ENCODE data around the gene C6orf132. TPM values are rescaled to one million over a fixed set of nuclear protein-coding genes. Genes with fewer than 3 reads are reported as not detected.

The C6orf132 gene
- total RNA-seq, 1 donor: 2.9 TPM

- H3K4me2 ChIP-seq (ENCODE audit: insufficient read depth, low read length): no peak overlapping the region
- TF ChIP-seq, protein P1, sequence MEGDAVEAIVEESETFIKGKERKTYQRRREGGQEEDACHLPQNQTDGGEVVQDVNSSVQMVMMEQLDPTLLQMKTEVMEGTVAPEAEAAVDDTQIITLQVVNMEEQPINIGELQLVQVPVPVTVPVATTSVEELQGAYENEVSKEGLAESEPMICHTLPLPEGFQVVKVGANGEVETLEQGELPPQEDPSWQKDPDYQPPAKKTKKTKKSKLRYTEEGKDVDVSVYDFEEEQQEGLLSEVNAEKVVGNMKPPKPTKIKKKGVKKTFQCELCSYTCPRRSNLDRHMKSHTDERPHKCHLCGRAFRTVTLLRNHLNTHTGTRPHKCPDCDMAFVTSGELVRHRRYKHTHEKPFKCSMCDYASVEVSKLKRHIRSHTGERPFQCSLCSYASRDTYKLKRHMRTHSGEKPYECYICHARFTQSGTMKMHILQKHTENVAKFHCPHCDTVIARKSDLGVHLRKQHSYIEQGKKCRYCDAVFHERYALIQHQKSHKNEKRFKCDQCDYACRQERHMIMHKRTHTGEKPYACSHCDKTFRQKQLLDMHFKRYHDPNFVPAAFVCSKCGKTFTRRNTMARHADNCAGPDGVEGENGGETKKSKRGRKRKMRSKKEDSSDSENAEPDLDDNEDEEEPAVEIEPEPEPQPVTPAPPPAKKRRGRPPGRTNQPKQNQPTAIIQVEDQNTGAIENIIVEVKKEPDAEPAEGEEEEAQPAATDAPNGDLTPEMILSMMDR (IDR thresholded peaks at IDR 0.05; ENCODE audit: extremely low read depth, low read depth, low read length): no peak
Observed at GRCh38 chr6:42113936-42114636, 28.3 kb downstream of the C6orf132 start.

GRCh38 chr6:42112351-42112750, 30.1 kb downstream of the C6orf132 start:
- Histone ChIP-seq H3K4me1 (ENCODE audit: insufficient read depth, low read length) (peaks cover 8% of the 10 kb centered on the region), H3K79me2 (ENCODE audit: insufficient read depth, low read length) (no peaks in the 10 kb centered on the region), H3K27me3 (ENCODE audit: insufficient read depth, low read length) (no peaks in the 10 kb centered on the region), H3K4me2 (ENCODE audit: insufficient read depth, low read length) (no peak overlapping the region), H3K27ac (ENCODE audit: low read depth, low read length) (no peak overlapping the region), H3K9me3 (ENCODE audit: low read depth, low read length) (no peaks in the 10 kb centered on the region), H3K4me3 (ENCODE audit: insufficient read depth, low read length) (no peak overlapping the region), H2AFZ (ENCODE audit: low read length) (no peak overlapping the region), H3K36me3 (ENCODE audit: insufficient read depth, low read length) (no peaks in the 10 kb centered on the region), H4K20me1 (ENCODE audit: insufficient read depth, low read length) (no peaks in the 10 kb centered on the region)
- TF ChIP-seq, protein P1 (IDR thresholded peaks at IDR 0.05; ENCODE audit: extremely low read depth, low read depth, low read length): no peak
- no peak for DNase-seq (ENCODE audit: insufficient read length, low spot score, missing footprints)

More at GRCh38 chr6:42113936-42114636, 28.3 kb downstream of the C6orf132 start:
- Histone ChIP-seq H3K4me3 (ENCODE audit: insufficient read depth, low read length) (no peak overlapping the region), H3K79me2 (ENCODE audit: insufficient read depth, low read length) (no peaks in the 10 kb centered on the region), H3K27me3 (ENCODE audit: insufficient read depth, low read length) (no peaks in the 10 kb centered on the region), H3K4me1 (ENCODE audit: insufficient read depth, low read length) (peaks cover 16% of the 10 kb centered on the region), H2AFZ (ENCODE audit: low read length) (no peak overlapping the region), H3K9me3 (ENCODE audit: low read depth, low read length) (no peaks in the 10 kb centered on the region), H4K20me1 (ENCODE audit: insufficient read depth, low read length) (no peaks in the 10 kb centered on the region), H3K27ac (ENCODE audit: low read depth, low read length) (no peak overlapping the region), H3K36me3 (ENCODE audit: insufficient read depth, low read length) (no peaks in the 10 kb centered on the region)
- DNase-seq (ENCODE audit: insufficient read length, low spot score, missing footprints): peak; percentile 80

DNA sequence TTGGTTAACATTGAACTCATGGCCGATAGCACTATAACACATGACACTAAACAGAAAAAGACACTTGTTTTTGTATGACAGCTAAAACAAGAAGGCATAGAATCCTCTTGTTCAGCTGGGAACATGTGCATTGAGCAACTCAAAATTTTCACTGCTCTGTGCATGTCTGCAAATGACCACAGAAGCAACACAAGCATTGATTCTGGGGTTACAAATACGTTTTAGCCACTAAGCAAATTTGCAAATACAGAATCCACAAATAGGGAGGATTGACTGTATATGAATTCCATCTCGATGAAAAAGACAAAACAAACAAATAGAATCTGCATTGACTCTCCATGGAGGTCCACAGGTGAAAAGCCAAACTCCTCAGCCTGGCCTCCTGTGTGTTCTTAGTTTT, 31.7 kb downstream of the C6orf132 start:
- Histone ChIP-seq H3K9me3 (ENCODE audit: low read depth, low read length) (no peaks in the 10 kb centered on the region), H3K4me1 (ENCODE audit: insufficient read depth, low read length) (peaks cover 8% of the 10 kb centered on the region), H3K4me2 (ENCODE audit: insufficient read depth, low read length) (no peak overlapping the region), H2AFZ (ENCODE audit: low read length) (no peak overlapping the region), H4K20me1 (ENCODE audit: insufficient read depth, low read length) (no peaks in the 10 kb centered on the region), H3K36me3 (ENCODE audit: insufficient read depth, low read length) (no peaks in the 10 kb centered on the region), H3K27ac (ENCODE audit: low read depth, low read length) (no peak overlapping the region), H3K79me2 (ENCODE audit: insufficient read depth, low read length) (no peaks in the 10 kb centered on the region), H3K4me3 (ENCODE audit: insufficient read depth, low read length) (no peak overlapping the region), H3K27me3 (ENCODE audit: insufficient read depth, low read length) (no peaks in the 10 kb centered on the region)
- TF ChIP-seq, protein P1 (IDR thresholded peaks at IDR 0.05; ENCODE audit: extremely low read depth, low read depth, low read length): no peak
- no peak for DNase-seq (ENCODE audit: insufficient read length, low spot score, missing footprints)

DNA sequence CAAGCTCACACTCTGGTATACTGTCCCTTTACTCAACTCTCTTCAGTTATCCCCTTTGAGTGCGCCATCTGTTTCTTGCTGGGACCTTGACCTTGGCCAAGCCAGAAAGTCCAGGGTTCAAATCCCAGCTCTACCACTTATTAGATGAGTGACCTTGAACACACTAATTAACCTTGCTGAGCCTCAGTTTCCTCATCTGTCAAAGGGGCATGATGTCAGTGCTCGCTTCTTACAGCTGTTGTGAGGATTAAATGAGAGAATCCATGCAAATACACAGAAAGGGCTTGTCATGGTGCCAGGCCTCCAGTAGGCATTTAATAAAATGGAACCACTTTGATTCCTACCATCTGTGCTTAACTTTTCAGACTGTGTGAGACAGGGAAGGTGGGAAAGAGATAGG, 34.3 kb downstream of the C6orf132 start:
- Histone ChIP-seq H3K36me3 (ENCODE audit: insufficient read depth, low read length) (no peaks in the 10 kb centered on the region), H3K27me3 (ENCODE audit: insufficient read depth, low read length) (no peaks in the 10 kb centered on the region), H3K4me2 (ENCODE audit: insufficient read depth, low read length) (no peak overlapping the region), H3K4me1 (ENCODE audit: insufficient read depth, low read length) (peaks cover 3% of the 10 kb centered on the region), H3K27ac (ENCODE audit: low read depth, low read length) (no peak overlapping the region), H3K79me2 (ENCODE audit: insufficient read depth, low read length) (no peaks in the 10 kb centered on the region), H3K4me3 (ENCODE audit: insufficient read depth, low read length) (no peak overlapping the region), H2AFZ (ENCODE audit: low read length) (no peak overlapping the region), H4K20me1 (ENCODE audit: insufficient read depth, low read length) (no peaks in the 10 kb centered on the region), H3K9me3 (ENCODE audit: low read depth, low read length) (no peaks in the 10 kb centered on the region)
- DNase-seq (ENCODE audit: insufficient read length, low spot score, missing footprints): no peak
- TF ChIP-seq, protein P1 (IDR thresholded peaks at IDR 0.05; ENCODE audit: extremely low read depth, low read depth, low read length): no peak
